D341Med (cell line): Measurements from ENCODE around the gene PFKFB2.

Experiments
- DNase-seq: peaks from one replicate; pipeline ENCODE4 v3.0.0; 2012; ENCODE audit warnings: low spot score

PFKFB2 gene

DNA sequence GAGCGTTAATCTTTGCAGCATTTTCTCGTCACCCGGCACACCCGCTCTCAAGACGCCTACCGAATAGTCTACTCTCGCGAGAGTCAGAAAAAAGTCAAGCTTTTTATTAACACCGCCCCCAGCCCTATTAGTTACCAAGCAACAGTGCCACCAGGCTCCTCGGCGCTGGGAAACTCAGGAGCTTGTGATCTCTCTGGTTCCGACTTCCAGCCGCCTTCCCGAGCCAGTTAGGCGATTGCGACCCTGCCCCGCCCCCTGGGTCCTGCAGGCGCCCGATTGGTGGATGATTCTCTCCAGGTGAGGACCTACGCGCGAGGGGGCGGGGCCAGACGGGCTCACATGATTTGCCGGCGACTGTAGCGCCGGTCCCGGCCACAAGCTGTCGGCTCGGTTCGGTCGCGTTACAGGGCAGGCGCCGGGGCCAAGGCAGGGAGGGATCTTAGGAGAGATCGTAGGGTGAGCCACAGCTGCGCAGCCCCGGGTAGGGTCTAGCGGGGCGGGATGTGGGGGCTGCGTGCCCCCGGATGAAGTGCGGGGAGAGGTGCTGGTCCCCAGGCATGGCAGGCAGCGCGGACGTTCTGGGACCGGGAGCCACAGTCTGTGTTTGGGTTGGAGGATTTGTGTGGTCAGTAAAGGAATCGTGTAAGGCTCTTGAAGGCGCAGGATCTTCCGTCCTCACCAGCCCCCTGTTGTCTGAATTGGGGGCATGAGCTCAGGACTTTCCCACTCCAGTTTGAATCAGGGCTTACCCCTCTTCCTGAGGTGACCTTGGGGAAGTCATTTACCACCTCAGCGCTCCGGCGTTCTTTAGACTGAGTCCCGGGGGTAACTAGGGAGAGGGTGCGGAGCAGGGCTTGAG, at the start of gene PFKFB2:
PFKFB2 (plus strand) TSS at position 365 of the 859 bp plus-strand sequence. CDS start 1,443 bp downstream, outside the sequence.
- DNase-seq: peak; percentile 95

GRCh38 chr1:207004931-207005830, 47.9 kb upstream of the PFKFB2 start:
- peak; percentile 65 for DNase-seq

GRCh38 chr1:207006083-207006482, 47.0 kb upstream of the PFKFB2 start:
- DNase-seq: no peak

DNA sequence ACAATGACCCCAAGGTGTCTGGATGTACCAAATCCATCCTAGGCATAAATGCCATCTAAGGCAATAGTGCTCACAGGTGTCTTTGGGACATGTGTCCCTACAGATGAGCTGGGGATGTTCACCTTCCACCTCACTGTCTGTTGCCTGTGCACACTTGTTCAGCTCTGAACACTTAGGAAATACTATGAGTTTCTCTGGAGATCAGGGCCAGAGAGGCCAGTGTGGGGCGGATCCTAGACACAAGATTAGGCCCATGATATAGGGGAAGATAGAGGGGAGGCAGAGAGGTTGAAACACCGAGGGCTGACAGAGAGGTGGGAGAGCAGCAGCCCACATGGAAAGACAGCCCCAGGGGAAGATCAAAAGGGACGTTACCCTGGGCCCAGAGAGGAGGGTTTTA, 46.2 kb upstream of the PFKFB2 start:
- no peak for DNase-seq

DNA sequence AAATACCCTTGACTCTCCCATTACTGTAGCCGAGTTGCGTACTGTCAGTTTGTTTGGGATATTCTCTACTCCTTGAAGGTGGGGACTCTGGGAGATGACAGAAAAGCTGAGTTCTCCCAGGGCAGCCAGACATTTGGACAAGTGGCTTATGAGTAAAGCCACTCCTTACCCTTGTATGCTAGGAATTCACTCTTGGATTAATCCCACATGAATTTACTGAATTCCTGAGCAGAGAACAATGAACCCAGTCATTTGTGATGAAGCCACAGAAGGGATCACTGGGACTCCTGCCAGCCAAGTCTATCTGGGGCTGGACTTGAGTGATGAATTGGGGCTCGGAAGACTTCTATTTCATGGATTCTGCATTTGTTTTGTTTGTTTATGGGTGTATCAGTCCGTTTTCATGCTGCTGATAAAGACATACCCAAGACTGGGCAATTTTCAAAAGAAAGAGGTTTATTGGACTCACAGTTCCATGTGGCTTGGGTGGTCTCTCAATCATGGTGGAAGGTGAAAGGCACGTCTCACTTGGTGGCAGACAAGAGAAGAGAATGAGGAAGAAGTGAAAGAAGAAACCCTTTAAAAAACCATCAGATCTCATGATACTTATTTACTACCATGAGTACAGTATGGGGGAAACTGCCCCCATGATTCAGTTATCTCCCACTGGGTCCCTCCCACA, 45.6 kb upstream of the PFKFB2 start:
- DNase-seq: no peak

GRCh38 chr1:207009182-207009850, 43.8 kb upstream of the PFKFB2 start:
- no peak for DNase-seq

DNA sequence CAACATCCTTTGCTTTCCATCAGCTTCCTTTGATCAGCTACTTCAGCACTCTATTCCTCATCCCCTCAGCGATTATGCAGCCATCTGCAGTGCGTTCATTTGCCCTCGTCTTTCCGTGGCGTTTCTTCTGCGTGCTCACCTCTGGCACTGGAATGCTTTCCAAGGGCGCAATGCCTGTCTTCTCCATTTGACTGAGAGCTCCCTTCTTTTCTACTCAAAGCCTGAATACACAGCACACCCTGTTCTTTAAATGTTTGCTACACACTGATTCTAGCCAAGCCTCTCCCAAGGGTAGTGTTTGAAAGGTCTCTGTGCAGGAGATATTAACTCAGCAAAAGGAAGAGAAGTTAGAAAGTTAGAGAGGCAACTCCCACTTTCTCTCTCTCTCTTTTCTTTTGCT, 43.1 kb upstream of the PFKFB2 start:
- no peak for DNase-seq

DNA sequence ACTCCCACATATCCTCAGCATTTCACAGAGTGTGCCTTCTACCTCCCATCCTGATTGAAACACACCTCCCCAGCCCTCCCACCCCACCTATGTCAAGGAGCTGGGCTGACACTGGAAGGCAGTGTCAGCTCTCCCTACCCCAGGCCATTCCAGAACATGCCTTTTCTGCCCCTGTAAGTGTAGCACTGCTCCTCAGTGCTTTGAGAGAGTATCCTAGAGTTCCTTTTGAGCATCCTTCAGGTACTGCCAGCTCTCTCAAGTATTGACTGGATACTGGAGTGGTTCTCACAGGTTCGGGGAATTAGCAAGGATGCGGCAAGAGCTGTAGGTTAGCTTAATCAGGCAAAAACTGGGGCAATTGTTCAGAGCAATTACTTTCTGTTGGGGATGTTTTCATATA, 42.3 kb upstream of the PFKFB2 start:
- DNase-seq: no peak

GRCh38 chr1:207013321-207014085, 39.6 kb upstream of the PFKFB2 start:
- no peak for DNase-seq

- no peak for DNase-seq
Observed at GRCh38 chr1:207014728-207015127, 38.3 kb upstream of the PFKFB2 start.

DNA sequence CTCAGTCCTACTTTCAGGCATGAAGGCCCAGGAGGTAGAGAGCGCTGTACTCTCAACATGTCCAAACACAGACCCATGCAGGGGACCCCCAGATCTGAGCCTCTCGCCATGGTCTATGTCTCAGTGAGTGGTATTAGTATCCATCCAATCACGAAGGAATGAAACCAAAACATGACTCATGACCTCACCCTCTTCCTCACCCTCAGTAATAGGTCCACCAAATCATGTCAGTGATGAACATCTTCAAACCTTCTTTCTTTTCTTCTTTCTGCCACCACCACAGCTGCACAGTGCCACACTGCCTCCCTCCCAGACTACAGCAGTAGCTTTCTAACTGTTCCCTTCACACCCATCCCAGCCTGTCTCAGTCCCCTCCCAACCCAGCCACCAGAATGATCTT, 37.3 kb upstream of the PFKFB2 start:
- no peak for DNase-seq

- DNase-seq: no peak
Observed at GRCh38 chr1:207017615-207018559, 35.2 kb upstream of the PFKFB2 start.

- no peak for DNase-seq
Observed at GRCh38 chr1:207018707-207019106, 34.4 kb upstream of the PFKFB2 start.

DNA sequence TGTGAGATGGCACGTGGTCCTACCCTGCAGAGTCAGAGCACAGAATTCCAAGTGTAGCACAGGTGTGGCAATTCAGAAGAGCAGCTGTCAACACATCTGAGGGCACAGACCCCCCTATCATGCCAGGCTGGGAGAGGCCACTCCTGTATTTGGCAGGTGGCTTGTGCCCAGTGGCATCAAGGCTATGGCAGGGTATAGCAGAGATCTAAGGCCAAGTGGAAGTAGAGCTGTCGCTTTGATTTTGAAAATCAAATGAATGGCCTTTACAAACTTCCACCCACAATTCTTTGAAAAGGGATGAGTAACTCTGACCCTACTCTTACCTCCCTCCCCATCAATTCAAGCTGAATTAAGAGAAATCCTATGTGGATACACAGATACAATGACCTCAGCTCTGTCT, 33.9 kb upstream of the PFKFB2 start:
- DNase-seq: no peak

DNA sequence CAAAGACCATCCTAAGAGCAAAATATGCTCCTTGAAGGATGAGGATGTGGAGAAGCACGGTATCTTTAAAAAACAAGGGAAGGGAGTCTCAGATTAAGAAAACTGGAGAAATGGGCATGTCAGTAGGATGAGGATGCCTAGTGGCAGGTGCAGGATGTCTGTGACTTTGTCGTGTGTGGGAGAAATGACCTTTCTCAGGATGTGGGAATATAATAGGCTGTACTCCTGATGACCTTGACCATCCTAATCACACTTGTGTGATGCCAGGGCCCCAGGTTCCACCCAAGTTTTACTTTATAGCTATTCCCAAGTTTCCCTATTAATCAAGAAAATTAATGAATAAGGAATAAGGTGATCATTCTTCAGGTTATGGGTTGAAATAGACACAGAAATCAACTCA, 33.4 kb upstream of the PFKFB2 start:
- DNase-seq: no peak

DNA sequence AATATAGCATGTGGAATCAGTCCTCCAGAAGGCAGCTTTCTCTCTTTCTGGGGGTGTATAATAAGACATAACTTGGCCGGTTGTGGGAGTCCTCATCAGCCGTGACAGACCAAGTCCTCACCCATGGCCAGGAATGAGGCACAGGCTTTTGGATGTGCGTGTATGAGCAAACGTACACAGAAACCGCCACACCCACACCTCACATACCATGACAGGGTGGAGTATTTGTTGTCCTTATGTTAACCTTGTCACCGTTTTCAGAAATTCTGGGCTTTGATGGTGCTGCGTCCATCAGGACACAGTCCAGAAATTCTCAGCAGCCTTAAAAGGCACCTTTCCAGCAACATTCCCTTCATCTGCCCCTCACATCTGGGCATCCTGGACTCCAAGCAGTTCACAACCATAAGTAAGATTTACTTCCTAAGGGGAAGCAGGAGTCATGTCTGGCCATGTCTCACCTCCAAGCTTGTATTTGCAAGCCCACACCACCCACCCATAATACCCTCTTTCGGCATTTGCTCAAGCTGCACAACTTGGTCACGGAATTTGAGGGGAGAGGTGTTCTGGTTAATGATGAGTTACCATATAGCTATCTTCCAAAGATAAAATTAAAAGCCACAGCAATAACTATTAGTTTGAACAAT, 32.9 kb upstream of the PFKFB2 start:
- no peak for DNase-seq

DNA sequence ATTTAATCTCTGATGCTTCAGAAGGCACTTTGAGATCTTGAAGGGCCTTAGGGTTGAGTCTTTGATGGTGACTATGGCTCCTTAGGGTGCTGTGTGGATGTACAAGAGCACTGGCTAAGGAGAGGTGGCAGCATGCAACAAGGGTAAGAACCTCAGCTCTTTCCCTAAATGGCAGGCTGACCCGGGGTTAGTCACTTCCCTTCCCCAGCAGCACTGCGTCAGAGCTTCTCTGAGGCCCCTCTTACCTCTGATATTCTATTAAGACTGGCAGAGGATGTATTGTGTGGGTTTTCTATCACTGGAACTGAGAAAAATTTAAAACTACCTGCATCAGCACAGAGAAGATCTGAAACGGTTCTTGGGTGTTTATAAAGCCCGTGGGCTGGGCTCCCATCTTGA, 32.4 kb upstream of the PFKFB2 start:
- DNase-seq: no peak

DNA sequence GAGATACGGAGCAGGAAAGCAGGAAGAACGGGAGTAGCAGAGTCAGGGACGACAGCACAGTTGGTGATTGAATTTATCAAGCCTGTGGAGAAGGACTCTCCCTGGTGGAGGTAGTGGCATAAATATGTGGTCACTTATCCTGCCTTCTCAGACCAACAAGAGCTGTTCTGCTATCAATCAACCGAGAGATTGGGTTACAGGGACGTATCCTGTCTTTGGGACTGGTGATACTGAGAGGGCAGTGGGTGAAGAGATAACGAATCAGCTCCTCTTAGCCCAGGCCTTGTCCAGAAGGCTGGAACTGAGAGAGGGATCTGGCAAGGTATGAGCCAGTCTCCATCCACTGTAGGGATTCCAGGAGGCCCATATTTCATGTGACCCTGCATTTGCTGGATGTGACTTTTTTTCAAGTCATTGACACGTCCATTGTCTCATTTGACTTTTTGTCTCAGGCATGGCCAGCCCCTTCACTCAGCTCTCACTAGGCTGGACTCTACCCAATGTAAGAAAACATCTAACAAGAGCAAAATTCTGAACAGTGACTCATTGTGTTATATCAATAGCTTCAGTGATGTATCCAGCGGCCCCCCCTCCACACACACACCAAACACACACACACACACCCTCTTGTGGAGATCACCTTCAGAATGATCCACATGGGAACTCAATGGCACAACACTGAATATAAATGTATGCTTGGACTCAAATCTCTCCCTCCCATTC, 31.8 kb upstream of the PFKFB2 start:
- no peak for DNase-seq
